Tibial nerve (tissue), 4 donors: ENCODE data around the gene TRDN. TPM values are rescaled to one million over a fixed set of nuclear protein-coding genes. Genes with fewer than 3 reads are reported as not detected.

Experiments
- DNase-seq, 2 donors: peaks; one replicate each; pipeline ENCODE4 v3.0.0-alpha.2; 2019; ENCODE audit warnings: low spot score in 2 of 2
- H3K27ac ChIP-seq, 4 donors: fragments of 200-600 bp; sonication (generic) in 3 of 4; one replicate each; pipeline ENCODE4 v1.5.1; 2017 to 2019; ENCODE audit warnings: mild to moderate bottlenecking in 1 of 4
- H3K27me3 ChIP-seq, 2 donors: fragments of 200-600 bp; sonication (generic) in 1 of 2; one replicate each; pipeline versions ENCODE4 v1.5.1 to v1.6.0; 2017 to 2019
- H3K36me3 ChIP-seq, 3 donors: fragments of 200-600 bp; sonication (generic); one replicate each; pipeline ENCODE4 v1.5.1; 2018 to 2019
- H3K4me1 ChIP-seq, 4 donors: fragments of 200-600 bp; sonication (generic) in 3 of 4; one replicate each; pipeline ENCODE4 v1.5.1; 2017 to 2019
- H3K4me3 ChIP-seq, 4 donors: fragments of 200-600 bp; sonication (generic) in 3 of 4; one replicate each; pipeline ENCODE4 v1.5.1; 2017 to 2019; ENCODE audit warnings: mild to moderate bottlenecking in 1 of 4, moderate library complexity in 1 of 4
- H3K9me3 ChIP-seq, 4 donors: fragments of 200-600 bp; sonication (generic) in 3 of 4; one replicate each; pipeline ENCODE4 v1.5.1; 2017 to 2019
- EP300 ChIP-seq, 2 donors: sonication (generic); formaldehyde crosslinking; IDR thresholded peaks; one replicate each; pipeline ENCODE4 v1.6.1; 2017; ENCODE audit warnings: antibody characterized with exemption in 2 of 2, mild to moderate bottlenecking in 1 of 2
- POLR2A ChIP-seq, 2 donors: fragments of 450-650 bp; IDR thresholded peaks; one replicate each; pipeline ENCODE4 v1.6.1; 2017; ENCODE audit warnings: antibody characterized with exemption in 2 of 2, mild to moderate bottlenecking in 2 of 2, moderate library complexity in 2 of 2
- WGBS, 2 donors: methylation state at CpG; one replicate each; pipeline ENCODE4 v1.1.5; 2018; 5-methylcytosine and 5-hydroxymethylcytosine counted together
- total RNA-seq, 4 donors: library from RNA; depleted of rRNA; stranded (reverse); fragments of >200 nt; gene quantifications; one replicate each; pipeline ENCODE4 v1.1.0, GENCODE V29; 2016
- TF ChIP-seq, protein P1 (sequence below), 5 experiments: fragments of 200-600 bp in 3 of 5; fragments of 450-650 bp in 2 of 5; sonication (generic) in 3 of 5; IDR thresholded peaks; one replicate each; pipeline ENCODE4 v1.5.1; 2016 to 2019; ENCODE audit warnings: antibody characterized with exemption in 5 of 5, mild to moderate bottlenecking in 3 of 5, moderate library complexity in 2 of 5

The TRDN gene
- total RNA-seq, 4 donors from 2014 or later, result 0.30 to 0.59 TPM; not detected in 2

DNA sequence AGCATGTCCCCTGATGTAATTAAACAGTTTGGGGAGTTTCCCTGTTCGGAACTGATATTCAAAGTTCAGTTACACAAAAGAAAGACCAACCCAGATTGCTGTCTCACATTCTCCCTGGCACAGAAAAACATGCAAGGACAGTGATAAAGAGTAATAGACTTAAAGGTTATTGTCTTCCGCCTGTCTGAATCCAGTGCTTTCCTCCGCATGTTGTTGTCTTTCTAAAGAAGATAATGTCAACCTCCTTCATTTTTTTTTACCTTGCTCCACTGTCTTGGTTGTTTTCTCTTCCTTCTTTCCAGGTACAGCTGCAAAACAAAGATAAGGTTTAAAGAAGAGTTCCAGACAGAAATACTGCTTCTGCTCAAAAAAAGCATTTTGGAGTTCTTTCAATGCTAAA lies 284.5 kb downstream of the TRDN start:
- TF ChIP-seq EP300 (IDR thresholded peaks at IDR 0.05), result no peak
- TF ChIP-seq, protein P1, sequence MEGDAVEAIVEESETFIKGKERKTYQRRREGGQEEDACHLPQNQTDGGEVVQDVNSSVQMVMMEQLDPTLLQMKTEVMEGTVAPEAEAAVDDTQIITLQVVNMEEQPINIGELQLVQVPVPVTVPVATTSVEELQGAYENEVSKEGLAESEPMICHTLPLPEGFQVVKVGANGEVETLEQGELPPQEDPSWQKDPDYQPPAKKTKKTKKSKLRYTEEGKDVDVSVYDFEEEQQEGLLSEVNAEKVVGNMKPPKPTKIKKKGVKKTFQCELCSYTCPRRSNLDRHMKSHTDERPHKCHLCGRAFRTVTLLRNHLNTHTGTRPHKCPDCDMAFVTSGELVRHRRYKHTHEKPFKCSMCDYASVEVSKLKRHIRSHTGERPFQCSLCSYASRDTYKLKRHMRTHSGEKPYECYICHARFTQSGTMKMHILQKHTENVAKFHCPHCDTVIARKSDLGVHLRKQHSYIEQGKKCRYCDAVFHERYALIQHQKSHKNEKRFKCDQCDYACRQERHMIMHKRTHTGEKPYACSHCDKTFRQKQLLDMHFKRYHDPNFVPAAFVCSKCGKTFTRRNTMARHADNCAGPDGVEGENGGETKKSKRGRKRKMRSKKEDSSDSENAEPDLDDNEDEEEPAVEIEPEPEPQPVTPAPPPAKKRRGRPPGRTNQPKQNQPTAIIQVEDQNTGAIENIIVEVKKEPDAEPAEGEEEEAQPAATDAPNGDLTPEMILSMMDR (IDR thresholded peaks at IDR 0.05), result no peak
- no peak for TF ChIP-seq POLR2A (IDR thresholded peaks at IDR 0.05)
- 75 to 78% methylated on average over 3 of the region's 3 CpGs for WGBS, 2 donors
- no peak overlapping the region for H3K4me3 ChIP-seq
- no peaks in the 10 kb centered on the region for H3K9me3 ChIP-seq
- no peak overlapping the region for H3K27ac ChIP-seq
- no peaks in the 10 kb centered on the region for H3K4me1 ChIP-seq
- H3K27me3 ChIP-seq, result no peaks in the 10 kb centered on the region
- no peak for DNase-seq
- H3K36me3 ChIP-seq, result no peaks in the 10 kb centered on the region

GRCh38 chr6:123343836-123344235 lies 292.9 kb downstream of the TRDN start:
- H3K4me3 ChIP-seq, result no peak overlapping the region
- TF ChIP-seq POLR2A (IDR thresholded peaks at IDR 0.05) (no peak), EP300 (IDR thresholded peaks at IDR 0.05) (no peak)
- TF ChIP-seq, protein P1 (IDR thresholded peaks at IDR 0.05), result no peak
- no peaks in the 10 kb centered on the region for H3K4me1 ChIP-seq
- H3K27me3 ChIP-seq, result no peaks in the 10 kb centered on the region
- no peaks in the 10 kb centered on the region for H3K36me3 ChIP-seq
- no peak overlapping the region for H3K27ac ChIP-seq
- H3K9me3 ChIP-seq, result no peaks in the 10 kb centered on the region
- DNase-seq, result no peak
- 89 to 92% methylated on average over 1 of the region's 1 CpG for WGBS, 2 donors

GRCh38 chr6:123338394-123338793 lies 298.4 kb downstream of the TRDN start:
- no peak for DNase-seq
- no peaks in the 10 kb centered on the region for H3K27me3 ChIP-seq
- no peaks in the 10 kb centered on the region for H3K9me3 ChIP-seq
- H3K27ac ChIP-seq, result no peak overlapping the region
- TF ChIP-seq, protein P1 (IDR thresholded peaks at IDR 0.05), result no peak
- TF ChIP-seq POLR2A (IDR thresholded peaks at IDR 0.05) (no peak), EP300 (IDR thresholded peaks at IDR 0.05) (no peak)
- H3K4me1 ChIP-seq, result no peaks in the 10 kb centered on the region
- H3K4me3 ChIP-seq, result no peak overlapping the region
- H3K36me3 ChIP-seq, result no peaks in the 10 kb centered on the region

DNA sequence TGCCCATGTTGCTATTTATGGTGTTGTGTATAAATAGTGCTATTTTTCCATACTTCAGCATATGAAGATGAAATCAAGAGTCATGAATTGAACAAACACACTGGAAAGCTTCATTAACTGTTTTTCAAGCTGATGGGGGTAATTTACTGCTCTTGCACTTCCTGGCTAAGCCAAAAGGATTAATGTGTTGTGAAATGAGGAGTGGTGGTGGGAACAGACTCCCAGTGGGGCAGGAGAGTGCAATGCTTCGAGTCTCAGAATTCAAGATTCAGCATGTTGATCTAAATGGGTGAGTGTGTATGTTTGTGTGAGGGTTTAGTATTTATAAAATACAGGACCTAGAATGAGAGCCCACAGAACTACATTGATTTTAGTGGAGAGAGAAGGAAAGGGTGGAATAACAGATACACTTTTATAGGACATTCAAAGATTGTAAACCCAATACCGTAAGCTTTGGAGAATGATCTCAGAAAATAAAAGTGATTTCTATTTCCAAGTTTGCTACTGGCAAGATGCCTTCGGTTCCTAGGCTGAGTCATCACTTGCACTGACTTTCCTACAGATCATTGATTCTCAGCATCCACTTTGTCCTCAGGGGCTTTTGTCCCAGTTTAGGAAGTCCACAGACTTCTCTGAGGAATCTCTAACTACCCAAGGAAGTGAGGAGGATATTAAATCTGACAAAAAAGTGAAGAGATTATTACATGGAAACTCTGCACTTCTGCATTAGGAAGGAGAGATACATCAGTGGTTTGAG lies 303.6 kb downstream of the TRDN start:
- Histone ChIP-seq H3K27me3 (no peaks in the 10 kb centered on the region), H3K4me3 (no peak overlapping the region), H3K36me3 (no peaks in the 10 kb centered on the region), H3K27ac (no peak overlapping the region), H3K9me3 (no peaks in the 10 kb centered on the region), H3K4me1 (no peaks in the 10 kb centered on the region)
- 24 to 26% methylated on average over 3 of the region's 3 CpGs for WGBS, 2 donors
- DNase-seq, result no peak
- TF ChIP-seq POLR2A (IDR thresholded peaks at IDR 0.05) (no peak), EP300 (IDR thresholded peaks at IDR 0.05) (no peak)
- TF ChIP-seq, protein P1 (IDR thresholded peaks at IDR 0.05), result no peak

DNA sequence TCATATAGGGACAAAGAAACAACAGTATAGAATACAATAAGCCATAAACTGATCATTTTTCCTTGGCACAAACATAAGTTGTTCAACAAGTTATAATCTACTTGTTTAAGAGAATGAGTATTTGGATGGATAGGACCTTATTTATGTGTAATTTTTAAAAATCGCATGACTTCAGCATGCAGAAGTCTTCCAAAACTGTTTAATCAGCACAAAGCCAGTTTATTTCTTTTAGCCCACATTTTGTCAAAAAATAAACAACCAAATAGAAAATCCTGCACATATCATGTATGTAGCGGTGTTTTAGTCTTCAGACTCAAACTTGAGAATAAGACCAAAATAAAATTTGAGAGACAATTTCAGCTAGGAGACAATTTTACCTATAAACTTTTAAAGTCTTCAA lies 304.7 kb downstream of the TRDN start:
- no peak for DNase-seq
- Histone ChIP-seq H3K36me3 (no peaks in the 10 kb centered on the region), H3K27me3 (no peaks in the 10 kb centered on the region), H3K27ac (no peak overlapping the region), H3K9me3 (no peaks in the 10 kb centered on the region), H3K4me1 (no peaks in the 10 kb centered on the region), H3K4me3 (no peak overlapping the region)
- TF ChIP-seq POLR2A (IDR thresholded peaks at IDR 0.05) (no peak), EP300 (IDR thresholded peaks at IDR 0.05) (no peak)
- TF ChIP-seq, protein P1 (IDR thresholded peaks at IDR 0.05), result no peak
- WGBS, 2 donors, result 81 to 89% methylated on average over 2 of the region's 2 CpGs
